ENCODE results near the gene EPS8L3.
A peak's percentile ranks its signal among the peaks of the same experiment; 100 is the strongest.

The EPS8L3 gene

GRCh38 chr1:109793089-109793485, 29.4 kb upstream of the EPS8L3 start:
- H3K27ac ChIP-seq, result peak overlapping the region in 1 of 2 donors; percentile 62
- no peak for TF ChIP-seq CTCF (IDR thresholded peaks at IDR 0.05)
- peak; percentile 47 for DNase-seq (ENCODE audit: low spot score)
- no peak overlapping the region for H3K4me3 ChIP-seq

GRCh38 chr1:109792056-109792831, 28.5 kb upstream of the EPS8L3 start:
- peak overlapping the region; percentile 44 for H3K4me3 ChIP-seq
- TF ChIP-seq CTCF (IDR thresholded peaks at IDR 0.05), result no peak
- DNase-seq (ENCODE audit: low spot score), result peak; percentile 80
- H3K27ac ChIP-seq, result peak overlapping the region in 1 of 2 donors; percentile 62

GRCh38 chr1:109791495-109792043, 27.8 kb upstream of the EPS8L3 start:
- Histone ChIP-seq H3K4me3 (no peak overlapping the region), H3K27ac (peak overlapping the region in 1 of 2 donors; percentile 65)
- no peak for TF ChIP-seq CTCF (IDR thresholded peaks at IDR 0.05)
- DNase-seq (ENCODE audit: low spot score), result peak; percentile 74

GRCh38 chr1:109790735-109791494, 27.2 kb upstream of the EPS8L3 start:
- H3K27ac ChIP-seq, result peak overlapping the region in 1 of 2 donors; percentile 65
- TF ChIP-seq CTCF (IDR thresholded peaks at IDR 0.05), result no peak
- H3K4me3 ChIP-seq, result no peak overlapping the region
- peak; percentile 77 for DNase-seq (ENCODE audit: low spot score)

- Histone ChIP-seq H3K27ac (peak overlapping the region in 1 of 2 donors; percentile 1), H3K4me3 (no peak overlapping the region)
- DNase-seq (ENCODE audit: low spot score), result no peak
- no peak for TF ChIP-seq CTCF (IDR thresholded peaks at IDR 0.05)
These were observed 26.6 kb upstream of the EPS8L3 start for GRCh38 chr1:109790329-109790728.

- Histone ChIP-seq H3K4me3 (no peak overlapping the region), H3K27ac (no peak overlapping the region)
- DNase-seq (ENCODE audit: low spot score), result peak; percentile 71
- TF ChIP-seq CTCF (IDR thresholded peaks at IDR 0.05), result no peak
These were observed 25.9 kb upstream of the EPS8L3 start for GRCh38 chr1:109789551-109790180.

Data from coronary artery (tissue), 2 donors.